Embryonic facial prominence (tissue), 1 donor: ENCODE measurements around the gene VASH1.

ENCODE experiments used
- DNase-seq: peaks from one replicate; pipeline ENCODE4 v3.0.0-alpha.2; 2016; ENCODE audit errors: extremely low spot score

Gene VASH1

DNA sequence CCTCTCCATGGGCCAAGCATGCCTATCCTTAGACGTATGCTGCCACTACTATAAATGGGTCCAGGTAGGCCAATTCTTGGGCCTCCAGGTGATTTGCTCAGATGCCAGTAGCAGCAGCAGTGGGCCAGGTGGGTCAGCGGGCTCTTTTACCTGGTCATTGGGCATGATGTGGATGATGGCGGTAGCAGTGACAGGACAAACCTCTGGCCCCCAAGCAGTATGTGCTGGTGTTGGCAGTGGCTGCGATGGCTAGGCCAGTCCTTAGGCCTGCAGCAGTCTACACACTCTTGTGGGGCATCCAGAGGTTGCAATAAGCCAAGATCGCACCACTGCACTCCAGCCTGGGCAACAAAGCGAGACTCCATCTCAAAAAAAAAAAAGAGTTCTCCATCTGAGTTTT is 19.1 kb upstream of the VASH1 start:
- no peak for DNase-seq

DNA sequence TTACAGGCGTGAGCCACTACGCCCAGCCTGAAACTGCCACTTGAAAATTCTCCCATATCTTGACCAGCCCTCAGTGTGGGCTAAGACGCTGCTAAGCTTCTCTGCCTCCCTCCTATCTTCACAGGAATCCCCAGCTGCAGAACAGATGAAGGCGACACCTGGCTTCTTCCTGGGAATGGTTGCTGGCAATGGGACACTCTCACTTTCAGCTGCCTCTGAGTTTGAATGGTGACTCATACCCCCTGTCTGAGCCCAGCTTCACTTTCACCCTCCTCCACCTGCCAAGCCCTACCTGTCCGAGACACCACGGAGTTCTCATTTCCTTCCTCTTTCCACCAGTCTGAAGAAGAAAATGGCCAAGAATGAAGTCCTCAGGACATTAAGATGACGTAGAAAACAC is 18.3 kb upstream of the VASH1 start:
- DNase-seq: no peak

- no peak for DNase-seq
Measured at GRCh38 chr14:76752744-76753143, 8.5 kb upstream of the VASH1 start.

GRCh38 chr14:76753541-76754198 is 7.6 kb upstream of the VASH1 start:
- no peak for DNase-seq

GRCh38 chr14:76754586-76754985 is 6.7 kb upstream of the VASH1 start:
- DNase-seq: no peak

GRCh38 chr14:76755610-76756370 is 5.5 kb upstream of the VASH1 start:
- DNase-seq: peak; percentile 4

DNA sequence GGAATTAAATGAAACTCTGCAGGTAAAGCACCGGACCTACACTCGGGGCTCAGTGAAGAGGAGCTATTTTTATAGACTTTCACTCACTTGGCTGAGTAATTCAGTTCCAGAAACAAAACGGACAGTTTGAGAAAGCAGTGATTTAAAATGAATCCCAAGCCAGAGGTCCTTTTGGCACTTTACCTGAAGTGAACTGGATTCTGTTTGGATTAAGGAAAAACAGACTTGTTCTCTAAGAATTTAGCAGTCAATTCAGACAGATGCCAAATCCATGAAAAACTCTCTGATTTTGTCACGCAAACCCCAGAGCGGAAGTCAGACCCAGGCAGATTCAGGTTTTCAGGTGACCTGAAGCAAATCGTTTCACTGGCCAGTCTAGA is 4.9 kb upstream of the VASH1 start:
- DNase-seq: peak; percentile 1

GRCh38 chr14:76759589-76759988 is 1.7 kb upstream of the VASH1 start:
- no peak for DNase-seq

DNA sequence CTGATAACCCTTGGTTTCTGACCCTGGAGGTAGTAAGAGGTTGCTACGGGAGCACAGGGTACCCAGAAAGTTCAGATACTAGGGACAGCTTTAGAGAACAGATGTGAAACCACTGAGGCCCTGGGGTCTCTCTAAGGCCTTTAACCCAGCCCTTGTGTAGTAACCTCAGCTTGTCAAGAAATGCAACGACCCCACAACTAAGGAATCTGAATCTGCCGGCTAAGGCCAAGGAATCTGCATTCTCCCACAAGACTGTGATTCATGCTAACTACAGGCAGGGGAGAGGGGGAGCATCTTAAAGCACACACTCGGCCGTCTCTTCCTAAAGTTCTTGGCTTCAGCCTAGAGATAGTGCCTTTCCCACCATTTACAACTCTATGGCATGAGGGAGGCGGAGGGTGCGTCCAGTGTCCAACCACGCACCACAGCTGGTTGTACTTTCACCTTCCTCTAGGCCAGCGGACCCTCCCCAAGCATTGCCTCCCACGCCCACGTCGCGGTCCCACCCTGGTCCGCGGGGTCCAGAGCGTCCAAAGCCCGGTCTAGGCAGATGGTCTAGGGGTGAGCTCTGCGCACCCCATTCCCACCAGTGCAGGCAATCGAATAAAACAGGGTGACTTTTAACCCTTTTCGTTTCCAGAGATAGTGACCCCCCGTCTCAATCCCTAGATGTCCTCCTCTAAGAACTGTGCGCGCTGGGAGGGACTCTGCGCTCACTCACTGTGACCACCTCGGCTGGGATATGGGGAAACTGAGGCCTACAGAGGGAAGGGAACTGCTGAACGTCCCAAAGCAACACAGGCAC is 735 bp upstream of the VASH1 start:
- no peak for DNase-seq

- no peak for DNase-seq
Measured at GRCh38 chr14:76761960-76762410, 717 bp downstream of the VASH1 start.

- DNase-seq: no peak
Measured at GRCh38 chr14:76762411-76763095, 1.3 kb downstream of the VASH1 start.

- DNase-seq: no peak
Measured at GRCh38 chr14:76763096-76764041, 2.1 kb downstream of the VASH1 start.

- no peak for DNase-seq
Measured at GRCh38 chr14:76765461-76765931, 4.2 kb downstream of the VASH1 start.

DNA sequence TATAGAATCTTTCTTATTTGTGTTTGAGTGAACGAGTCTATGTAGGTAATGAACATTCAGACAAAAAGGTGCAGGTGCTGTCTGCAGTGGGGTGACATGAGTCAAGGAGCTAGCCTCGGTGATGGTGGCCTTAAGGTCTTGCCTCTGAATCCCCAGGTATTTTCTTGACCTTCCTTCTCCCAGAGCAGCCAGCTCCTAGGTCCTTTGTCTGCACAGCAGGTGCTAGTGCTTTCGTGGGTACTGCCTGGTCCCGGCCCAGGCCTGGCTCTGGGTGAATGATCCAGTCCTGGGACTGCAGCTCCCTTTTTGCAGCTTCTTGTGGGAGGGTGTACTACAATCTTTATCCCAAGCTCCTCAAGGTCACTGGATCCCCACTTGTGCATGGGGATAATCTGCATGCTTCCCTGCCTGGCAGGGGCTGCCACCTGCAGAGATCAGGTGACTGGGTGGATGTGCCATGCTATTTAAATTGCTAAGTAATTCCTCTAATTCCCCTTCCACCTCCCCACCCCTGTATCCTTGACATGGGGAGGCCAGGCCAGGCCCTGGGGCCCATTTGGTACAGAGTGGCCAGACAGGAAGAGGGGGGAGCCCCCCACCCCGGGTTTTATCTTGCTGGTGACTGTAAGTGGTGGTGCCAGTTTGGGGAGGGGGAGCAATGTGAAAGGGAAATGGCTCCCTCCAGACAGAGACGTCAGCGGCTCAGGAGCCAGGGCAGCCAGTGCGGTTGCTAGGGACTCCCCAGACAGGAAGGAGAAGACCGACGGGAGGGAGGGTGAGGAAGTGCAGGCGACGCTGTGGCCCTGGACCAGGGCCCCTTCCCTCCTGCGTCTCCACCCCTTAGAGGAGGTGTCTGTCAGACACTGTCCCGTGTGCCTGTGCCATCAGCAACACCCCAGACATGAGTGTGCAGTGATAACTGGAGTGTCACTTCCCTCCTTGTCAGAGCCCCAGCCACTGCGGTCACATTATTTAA is 6.7 kb downstream of the VASH1 start:
- DNase-seq: no peak

- DNase-seq: no peak
Measured at GRCh38 chr14:76768671-76769500, 7.6 kb downstream of the VASH1 start.

GRCh38 chr14:76769636-76770292 is 8.5 kb downstream of the VASH1 start:
- DNase-seq: no peak

DNA sequence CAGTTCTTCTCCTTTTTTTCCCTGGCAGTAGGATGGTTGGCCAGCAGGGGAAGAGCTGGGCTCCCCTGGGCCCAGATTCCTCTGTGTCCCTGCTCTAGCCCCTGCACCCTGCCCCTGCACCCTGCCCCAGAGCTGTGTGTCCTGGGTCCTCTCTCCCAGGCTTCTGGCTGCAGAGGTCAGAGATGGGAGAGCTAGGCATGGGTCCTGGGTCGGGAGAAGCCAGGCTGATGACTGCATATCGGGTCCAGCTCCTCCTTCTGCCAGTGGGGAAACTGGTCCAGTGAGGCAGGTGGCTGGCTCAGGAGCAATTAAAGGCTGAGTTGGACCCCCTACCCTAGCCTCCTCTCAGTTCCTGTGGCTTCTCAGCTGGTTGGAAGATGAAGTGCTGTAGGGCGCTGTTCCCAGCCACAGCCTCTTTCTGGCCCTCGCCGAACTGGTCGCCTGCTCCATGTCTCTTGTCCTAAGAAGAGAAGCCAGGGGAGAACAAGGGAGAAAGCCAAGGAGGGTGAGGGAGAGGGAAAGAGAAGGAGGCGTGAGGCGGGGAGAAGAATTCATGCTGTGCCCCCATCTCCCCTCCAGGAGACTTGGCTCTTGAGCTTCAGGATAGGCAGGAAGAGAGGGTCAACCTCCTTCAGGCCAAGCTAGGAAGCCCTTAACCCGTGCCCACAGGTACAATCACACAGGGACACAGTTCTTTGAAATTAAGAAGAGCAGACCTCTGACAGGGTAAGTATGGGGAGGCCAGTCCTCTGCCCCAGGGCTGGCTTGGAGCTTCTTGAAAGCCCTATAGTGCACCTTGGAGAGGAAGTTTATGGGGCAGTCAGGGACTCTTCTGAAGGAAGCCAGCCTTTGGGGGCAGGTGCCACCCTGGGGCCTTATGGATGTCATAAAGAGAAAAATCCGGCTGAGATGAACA is 9.5 kb downstream of the VASH1 start:
- DNase-seq: no peak
